ENCODE measurements around the gene HNRNPA3. TPM values are rescaled to one million over a fixed set of nuclear protein-coding genes. Genes with fewer than 3 reads are reported as not detected.

Gene HNRNPA3
- total and polyA plus RNA-seq, 10 of the 15 experiments (the other 5 are each of a cell fraction or from before 2014, with no cell fraction given): 40.4 to 343 (median 206) TPM

- TF ChIP-seq EZH2 (IDR thresholded peaks at IDR 0.05; ENCODE audit: borderline replicate concordance, control insufficient read depth, low read depth, low read length) (no peak), CHD4 (IDR thresholded peaks at IDR 0.05) (no peak)
Observed at GRCh38 chr2:177273408-177273807, 60.8 kb downstream of the HNRNPA3 start (continued).

Small RNA genes lying within 50 kb of the gene (microRNA-seq; reads per million reads assigned to microRNA genes)
- not detected for gene MIR3128

Small RNA genes lying within 50 kb of the gene (small RNA-seq; reads per million reads assigned to genes)
- gene MIR3128 (0.39 reads per million, percentile 3 among the genes with 10 or more reads in this experiment), gene RF00019 (not detected)

Other genes starting within 250 kb of the HNRNPA3 start
- 24.7 and 25.6 TPM in 2 replicates for gene NFE2L2, start 51.9 kb downstream of the HNRNPA3 start, total RNA-seq (2014; rRNA removed)
- gene NFE2L2, start 51.9 kb downstream of the HNRNPA3 start, total RNA-seq (2014; rRNA removed; fragmentation: Illumina TruSeq; extraction: Trizol): 37.9 and 40.8 TPM in 2 replicates
- gene NFE2L2, start 51.9 kb downstream of the HNRNPA3 start, total RNA-seq (2021): 33.3 and 34.6 TPM in 2 replicates
- 69.8 and 74.4 TPM in 2 replicates for gene NFE2L2, start 51.9 kb downstream of the HNRNPA3 start, polyA plus RNA-seq (2011; rRNA removed)
- 53.8 and 62.5 TPM in 2 replicates for gene NFE2L2, start 51.9 kb downstream of the HNRNPA3 start, polyA plus RNA-seq (2014; fragmentation: Illumina TruSeq; extraction: Trizol)
- 10 to 100 TPM; 18.4 to 26.6 TPM for gene NFE2L2, start 51.9 kb downstream of the HNRNPA3 start, polyA plus RNA-seq (2014; fragmentation: Nextera tagmentation; extraction: Ambion mirVana)
- 23.2 and 28.7 TPM in 2 replicates for gene NFE2L2, start 51.9 kb downstream of the HNRNPA3 start, polyA plus RNA-seq (2014; rRNA removed)
- 10 to 100 TPM; 41.1 to 43.9 TPM for gene NFE2L2, start 51.9 kb downstream of the HNRNPA3 start, polyA plus RNA-seq (2016; fragmentation: Nextera tagmentation; extraction: Ambion mirVana)
- 37.7 and 45.5 TPM in 2 replicates for gene AGPS, start 180.0 kb downstream of the HNRNPA3 start, total RNA-seq (2014; rRNA removed)
- gene AGPS, start 180.0 kb downstream of the HNRNPA3 start, total RNA-seq (2014; rRNA removed; fragmentation: Illumina TruSeq; extraction: Trizol): 39.7 and 39.8 TPM in 2 replicates
- 54.1 and 54.2 TPM in 2 replicates for gene AGPS, start 180.0 kb downstream of the HNRNPA3 start, total RNA-seq (2021)
- gene AGPS, start 180.0 kb downstream of the HNRNPA3 start, polyA plus RNA-seq (2011; rRNA removed): 28.1 and 49.6 TPM in 2 replicates
- 32.6 and 38.0 TPM in 2 replicates for gene AGPS, start 180.0 kb downstream of the HNRNPA3 start, polyA plus RNA-seq (2014; fragmentation: Illumina TruSeq; extraction: Trizol)
- 10 to 100 TPM in 1 of 2 experiments, 1 to 10 TPM in 1; 7.9 to 11.1 TPM for gene AGPS, start 180.0 kb downstream of the HNRNPA3 start, polyA plus RNA-seq (2014; fragmentation: Nextera tagmentation; extraction: Ambion mirVana)
- 43.2 and 43.8 TPM in 2 replicates for gene AGPS, start 180.0 kb downstream of the HNRNPA3 start, polyA plus RNA-seq (2014; rRNA removed)
- gene AGPS, start 180.0 kb downstream of the HNRNPA3 start, polyA plus RNA-seq (2016; fragmentation: Nextera tagmentation; extraction: Ambion mirVana): 10 to 100 TPM; 42.3 to 46.0 TPM